Mesenchymal stem cell (in vitro differentiated cells and primary cell): Measurements from ENCODE around the gene WDR46.
A peak's percentile ranks its signal among the peaks of the same experiment; 100 is the strongest.
"Not testable (repeated sequence)": the region's sequence is repeated elsewhere in the genome, so short reads cannot be mapped to it uniquely, and the experiment has no call there.

ENCODE experiments used
- DNase-seq: peaks from one replicate; pipeline ENCODE4 v3.0.0-alpha.2; 2013
- H2AFZ ChIP-seq: one replicate; pipeline ENCODE4 v1.6.1; 2013; ENCODE audit warnings: low read depth, mild to moderate bottlenecking, control low read depth, inconsistent platforms, low read length, moderate library complexity
- H2AK5ac ChIP-seq: 2 replicates; pipeline ENCODE4 v1.6.1; 2013; ENCODE audit warnings: low read length, moderate library complexity, mild to moderate bottlenecking, inconsistent platforms; ENCODE audit not compliant: severe bottlenecking
- H2BK120ac ChIP-seq: one replicate; pipeline ENCODE4 v1.6.1; 2013; ENCODE audit warnings: low read depth, mild to moderate bottlenecking, inconsistent platforms, low read length, moderate library complexity
- H2BK12ac ChIP-seq, 2 experiments: one replicate each; pipeline ENCODE4 v1.6.1; 2013; ENCODE audit warnings: inconsistent platforms in 2 of 2, low read length in 2 of 2, mild to moderate bottlenecking in 2 of 2, moderate library complexity in 2 of 2, control low read depth in 1 of 2
- H2BK15ac ChIP-seq: one replicate; pipeline ENCODE4 v1.6.1; 2013; ENCODE audit warnings: mild to moderate bottlenecking, low read depth, inconsistent platforms; ENCODE audit not compliant: poor library complexity, severe bottlenecking
- H2BK5ac ChIP-seq: 2 replicates; pipeline ENCODE4 v1.6.1; 2013; ENCODE audit warnings: low read depth, mild to moderate bottlenecking, low read length, control low read depth, inconsistent platforms; ENCODE audit not compliant: poor library complexity, severe bottlenecking
- H3K14ac ChIP-seq, 2 experiments: one replicate each; pipeline ENCODE4 v1.6.1; 2013; ENCODE audit warnings: inconsistent platforms in 2 of 2, low read length in 2 of 2, control low read depth in 1 of 2, mild to moderate bottlenecking in 1 of 2, moderate library complexity in 1 of 2
- H3K18ac ChIP-seq, 2 experiments: one replicate each; pipeline ENCODE4 v1.6.1; 2013; ENCODE audit warnings: inconsistent platforms in 2 of 2, low read length in 2 of 2, control low read depth in 1 of 2, low read depth in 1 of 2, mild to moderate bottlenecking in 1 of 2
- H3K23ac ChIP-seq, 2 experiments: one replicate each; pipeline ENCODE4 v1.6.1; 2013; ENCODE audit warnings: inconsistent platforms in 2 of 2, low read length in 2 of 2, mild to moderate bottlenecking in 2 of 2, moderate library complexity in 2 of 2, control low read depth in 1 of 2
- H3K27ac ChIP-seq: 2 replicates; pipeline ENCODE4 v1.5.1; 2013; ENCODE audit warnings: mild to moderate bottlenecking, moderate library complexity, low read length, control low read depth, inconsistent platforms; ENCODE audit not compliant: poor library complexity, severe bottlenecking
- H3K27me3 ChIP-seq, 2 experiments: 2 replicates each; pipeline versions ENCODE4 v1.6.1 to v1.7.0; 2013; ENCODE audit warnings: low read length in 2 of 2, mild to moderate bottlenecking in 2 of 2, moderate library complexity in 2 of 2, control low read depth in 1 of 2, inconsistent platforms in 1 of 2; ENCODE audit not compliant: control insufficient read depth in 1 of 2, insufficient read depth in 1 of 2
- H3K36me3 ChIP-seq, 2 experiments: 2 replicates each; pipeline versions ENCODE4 v1.6.1 to v1.7.0; 2013; ENCODE audit warnings: low read length in 2 of 2, control low read depth in 1 of 2, inconsistent platforms in 1 of 2, low read depth in 1 of 2, mild to moderate bottlenecking in 1 of 2; ENCODE audit not compliant: insufficient read depth in 2 of 2, control insufficient read depth in 1 of 2
- H3K4ac ChIP-seq, 2 experiments: one replicate each; pipeline ENCODE4 v1.6.1; 2013; ENCODE audit warnings: inconsistent platforms in 2 of 2, low read length in 2 of 2, mild to moderate bottlenecking in 2 of 2, moderate library complexity in 2 of 2, control low read depth in 1 of 2, low read depth in 1 of 2
- H3K4me1 ChIP-seq: 2 replicates; pipeline ENCODE4 v1.6.1; 2013; ENCODE audit warnings: low read depth, low read length, control low read depth; ENCODE audit not compliant: control insufficient read depth, insufficient read depth
- H3K4me2 ChIP-seq: 2 replicates; pipeline ENCODE4 v1.6.1; 2013; ENCODE audit warnings: low read length, mild to moderate bottlenecking, inconsistent platforms; ENCODE audit not compliant: poor library complexity, severe bottlenecking
- H3K4me3 ChIP-seq, 2 experiments: 2 replicates each; pipeline versions ENCODE4 v1.5.1 to v1.7.0; 2013; ENCODE audit warnings: low read length in 2 of 2, mild to moderate bottlenecking in 2 of 2, control low read depth in 1 of 2, low read depth in 1 of 2; ENCODE audit not compliant: insufficient read depth in 1 of 2
- H3K79me1 ChIP-seq: replicated peaks from 2 replicates; pipeline ENCODE4 v1.6.1; 2013; ENCODE audit warnings: mild to moderate bottlenecking, control low read depth, low read length, inconsistent platforms; ENCODE audit not compliant: poor library complexity, severe bottlenecking
- H3K9ac ChIP-seq: 2 replicates; pipeline ENCODE4 v1.7.0; 2013; ENCODE audit warnings: mild to moderate bottlenecking, low read length, moderate library complexity
- H3K9me3 ChIP-seq: 2 replicates; pipeline ENCODE4 v1.7.0; 2013; ENCODE audit warnings: mild to moderate bottlenecking, low read length; ENCODE audit not compliant: control insufficient read depth
- H4K8ac ChIP-seq: one replicate; pipeline ENCODE4 v1.6.1; 2013; ENCODE audit warnings: inconsistent platforms, mild to moderate bottlenecking, low read length, moderate library complexity
- H4K91ac ChIP-seq: one replicate; pipeline ENCODE4 v1.6.1; 2013; ENCODE audit warnings: mild to moderate bottlenecking, low read length, inconsistent platforms
- WGBS: methylation state at CpG from one replicate; pipeline ENCODE4 v1.1.7; 2013; ENCODE audit warnings: mixed read lengths; 5-methylcytosine and 5-hydroxymethylcytosine counted together

The WDR46 gene

GRCh38 chr6:33275795-33276580 lies 13.1 kb downstream of the WDR46 start:
- Histone ChIP-seq H3K4me1 (peaks cover 40% of the 10 kb centered on the region), H3K4me2 (peak overlapping the region; percentile 62), H3K4me3 (peak overlapping the region in 1 of 2 experiments; percentile 79), H3K27ac (peak overlapping the region; percentile 61), H3K9ac (peak overlapping the region; percentile 99), H3K36me3 (peaks cover 57 to 76% of the 10 kb centered on the region in 2 experiments)
- not testable (repeated sequence) for H3K18ac ChIP-seq, H2BK5ac ChIP-seq, H3K27me3 ChIP-seq, H2BK120ac ChIP-seq, H3K4ac ChIP-seq, H2AK5ac ChIP-seq, H3K23ac ChIP-seq, H4K91ac ChIP-seq, H3K14ac ChIP-seq, DNase-seq, H3K79me1 ChIP-seq, H4K8ac ChIP-seq, H3K9me3 ChIP-seq, H2AFZ ChIP-seq, H2BK15ac ChIP-seq, H2BK12ac ChIP-seq
- 73% methylated on average over 11 of the region's 16 CpGs for WGBS

GRCh38 chr6:33273924-33274902 lies 14.8 kb downstream of the WDR46 start:
- Histone ChIP-seq H3K9ac (peak overlapping the region; percentile 99), H2BK5ac (no peak overlapping the region), H3K18ac (no peak overlapping the region), H3K23ac (no peak overlapping the region), H3K9me3 (no peaks in the 10 kb centered on the region), H2BK15ac (no peak overlapping the region), H3K4me2 (peak overlapping the region; percentile 74), H3K27me3 (no peaks in the 10 kb centered on the region), H3K4ac (no peak overlapping the region), H2BK120ac (no peak overlapping the region), H2AK5ac (no peak overlapping the region), H3K14ac (peak overlapping the region in 1 of 2 experiments; percentile 36), H3K79me1 (peaks cover 17% of the 10 kb centered on the region), H3K4me1 (peaks cover 29% of the 10 kb centered on the region), H4K91ac (peak overlapping the region; percentile 55), H2BK12ac (peak overlapping the region in 1 of 2 experiments; percentile 42), H2AFZ (no peak overlapping the region), H3K27ac (no peak overlapping the region), H3K36me3 (peaks cover 41 to 67% of the 10 kb centered on the region in 2 experiments), H3K4me3 (peak overlapping the region in 1 of 2 experiments; percentile 91), H4K8ac (peak overlapping the region; percentile 20)
- WGBS, result 59% methylated on average over 14 of the region's 14 CpGs
- DNase-seq, result no peak

- Histone ChIP-seq H2BK15ac (no peak overlapping the region), H3K4me3 (peak overlapping the region in 1 of 2 experiments; percentile 91), H2BK5ac (no peak overlapping the region), H2BK120ac (no peak overlapping the region), H2BK12ac (no peak overlapping the region), H3K27me3 (no peaks in the 10 kb centered on the region), H3K4me2 (peak overlapping the region; percentile 69), H2AK5ac (no peak overlapping the region), H4K8ac (no peak overlapping the region), H3K27ac (no peak overlapping the region), H2AFZ (no peak overlapping the region), H3K79me1 (peaks cover 25% of the 10 kb centered on the region), H3K9ac (peak overlapping the region; percentile 99), H3K36me3 (peaks cover 38 to 67% of the 10 kb centered on the region in 2 experiments), H3K4me1 (peaks cover 26% of the 10 kb centered on the region), H4K91ac (no peak overlapping the region), H3K23ac (no peak overlapping the region), H3K9me3 (no peaks in the 10 kb centered on the region), H3K14ac (no peak overlapping the region), H3K4ac (no peak overlapping the region), H3K18ac (no peak overlapping the region)
- WGBS, result 56% methylated on average over 8 of the region's 11 CpGs
- no peak for DNase-seq
These were observed 15.7 kb downstream of the WDR46 start for GRCh38 chr6:33273129-33273923.
